ENCODE data around the gene CDH20. TPM values are rescaled to one million over a fixed set of nuclear protein-coding genes. Genes with fewer than 3 reads are reported as not detected.

The CDH20 gene
- total and polyA plus RNA-seq, 2 of the 13 experiments (the other 11 are each of a cell fraction or from before 2014, with no cell fraction given) = not detected

DNA sequence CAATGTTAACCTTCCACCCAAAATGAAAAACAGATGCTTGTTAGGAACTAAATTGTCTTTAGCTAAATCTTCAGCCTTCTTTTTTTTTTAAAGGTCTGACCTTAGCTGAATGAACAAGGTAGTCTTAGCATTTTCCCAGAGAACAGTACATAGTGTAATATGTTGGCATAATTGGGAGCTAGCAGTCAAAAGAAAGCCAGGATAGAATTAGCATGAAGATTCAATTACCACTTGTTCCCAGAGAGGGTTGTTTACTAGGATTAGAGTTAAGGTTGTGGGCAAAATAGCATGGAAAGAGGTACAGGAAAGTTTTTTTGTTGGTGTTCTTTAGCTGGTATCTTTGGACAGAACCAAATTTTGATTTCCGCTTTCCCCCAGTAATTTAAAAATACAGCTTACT is 6.9 kb downstream of the CDH20 start:
- CTCF ChIA-PET (ENCODE audit: low intra/inter-chr PET ratio, low total read pairs) = no interaction called here
- Histone ChIP-seq H3K79me2 (ENCODE audit: insufficient read depth, low read length) (no peaks in the 10 kb centered on the region), H3K4me1 (ENCODE audit: insufficient read depth, low read length) (no peaks in the 10 kb centered on the region), H3K36me3 (replicated peaks in 1 of 2; ENCODE audit: control insufficient read depth in 1 of 2, insufficient read depth in 2 of 2, low read length in 2 of 2) (no peaks in the 10 kb centered on the region), H3K9ac (ENCODE audit: insufficient read depth, low read depth, low read length) (no peak overlapping the region), H3K27ac (ENCODE audit: extremely low read length, insufficient read depth, low read length) (no peak overlapping the region), H2AFZ (ENCODE audit: low read length) (no peak overlapping the region), H3K4me3 (replicated peaks in 1 of 3; ENCODE audit: insufficient read depth in 1 of 3, low read depth in 2 of 3, low read length in 3 of 3) (no peak overlapping the region), H4K20me1 (ENCODE audit: insufficient read depth, low read length) (no peaks in the 10 kb centered on the region), H3K27me3 (ENCODE audit: control insufficient read depth in 1 of 2, insufficient read depth in 2 of 2, low read length in 2 of 2) (no peaks in the 10 kb centered on the region; a peak in 1 of 5 replicates), H3K9me3 (ENCODE audit: low read length) (no peaks in the 10 kb centered on the region), H3K4me2 (ENCODE audit: low read depth, low read length) (no peak overlapping the region)
- POLR2A ChIA-PET = no interaction called here
- no TSS peak for BruUV-seq (replicated peaks)
- ATAC-seq = no peak
- no peak for FAIRE-seq
- DNase-seq (ENCODE audit: low spot score) = no peak
- in situ Hi-C loops (cut with HindIII; ENCODE audit: extremely low pct_ligation_motif_present, low pct_unique_long_range_greater_than_20kb) = no loop called here
- intact Hi-C loops (cut with micrococcal nuclease; ENCODE audit: unreplicated experiment) = no loop called here
- 0% methylated on average over 1 of the region's 1 CpG for WGBS (ENCODE audit: low lambda C conversion rate)
- TF ChIP-seq, protein P1, sequence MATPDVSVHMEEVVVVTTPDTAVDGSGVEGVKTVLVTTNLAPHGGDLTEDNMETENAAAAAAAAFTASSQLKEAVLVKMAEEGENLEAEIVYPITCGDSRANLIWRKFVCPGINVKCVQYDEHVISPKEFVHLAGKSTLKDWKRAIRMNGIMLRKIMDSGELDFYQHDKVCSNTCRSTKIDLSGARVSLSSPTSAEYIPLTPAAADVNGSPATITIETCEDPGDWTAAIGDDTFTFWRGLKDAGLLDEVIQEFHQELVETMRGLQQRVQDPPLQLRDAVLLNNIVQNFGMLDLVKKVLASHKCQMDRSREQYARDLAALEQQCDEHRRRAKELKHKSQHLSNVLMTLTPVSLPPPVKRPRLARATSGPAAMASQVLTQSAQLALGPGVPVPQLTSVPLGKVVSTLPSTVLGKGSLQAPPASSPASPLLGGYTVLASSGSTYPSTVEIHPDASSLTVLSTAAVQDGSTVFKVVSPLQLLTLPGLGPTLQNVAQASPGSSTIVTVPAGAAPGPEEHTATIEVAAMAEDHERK (CRISPR knock-in tag; IDR thresholded peaks at IDR 0.05; ENCODE audit: low read depth) = no peak
- no peak for TF ChIP-seq ZNF768 (CRISPR knock-in tag; IDR thresholded peaks at IDR 0.05)
- no peak for TF ChIP-seq NKX3-1 (CRISPR knock-in tag; IDR thresholded peaks at IDR 0.05)
- TF ChIP-seq, protein P2, sequence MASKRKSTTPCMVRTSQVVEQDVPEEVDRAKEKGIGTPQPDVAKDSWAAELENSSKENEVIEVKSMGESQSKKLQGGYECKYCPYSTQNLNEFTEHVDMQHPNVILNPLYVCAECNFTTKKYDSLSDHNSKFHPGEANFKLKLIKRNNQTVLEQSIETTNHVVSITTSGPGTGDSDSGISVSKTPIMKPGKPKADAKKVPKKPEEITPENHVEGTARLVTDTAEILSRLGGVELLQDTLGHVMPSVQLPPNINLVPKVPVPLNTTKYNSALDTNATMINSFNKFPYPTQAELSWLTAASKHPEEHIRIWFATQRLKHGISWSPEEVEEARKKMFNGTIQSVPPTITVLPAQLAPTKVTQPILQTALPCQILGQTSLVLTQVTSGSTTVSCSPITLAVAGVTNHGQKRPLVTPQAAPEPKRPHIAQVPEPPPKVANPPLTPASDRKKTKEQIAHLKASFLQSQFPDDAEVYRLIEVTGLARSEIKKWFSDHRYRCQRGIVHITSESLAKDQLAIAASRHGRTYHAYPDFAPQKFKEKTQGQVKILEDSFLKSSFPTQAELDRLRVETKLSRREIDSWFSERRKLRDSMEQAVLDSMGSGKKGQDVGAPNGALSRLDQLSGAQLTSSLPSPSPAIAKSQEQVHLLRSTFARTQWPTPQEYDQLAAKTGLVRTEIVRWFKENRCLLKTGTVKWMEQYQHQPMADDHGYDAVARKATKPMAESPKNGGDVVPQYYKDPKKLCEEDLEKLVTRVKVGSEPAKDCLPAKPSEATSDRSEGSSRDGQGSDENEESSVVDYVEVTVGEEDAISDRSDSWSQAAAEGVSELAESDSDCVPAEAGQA (IDR thresholded peaks at IDR 0.05; ENCODE audit: low read depth) = no peak
- TF ChIP-seq, protein P2 (CRISPR knock-in tag; IDR thresholded peaks at IDR 0.05; ENCODE audit: borderline replicate concordance) = no peak
- TF ChIP-seq, protein P3, sequence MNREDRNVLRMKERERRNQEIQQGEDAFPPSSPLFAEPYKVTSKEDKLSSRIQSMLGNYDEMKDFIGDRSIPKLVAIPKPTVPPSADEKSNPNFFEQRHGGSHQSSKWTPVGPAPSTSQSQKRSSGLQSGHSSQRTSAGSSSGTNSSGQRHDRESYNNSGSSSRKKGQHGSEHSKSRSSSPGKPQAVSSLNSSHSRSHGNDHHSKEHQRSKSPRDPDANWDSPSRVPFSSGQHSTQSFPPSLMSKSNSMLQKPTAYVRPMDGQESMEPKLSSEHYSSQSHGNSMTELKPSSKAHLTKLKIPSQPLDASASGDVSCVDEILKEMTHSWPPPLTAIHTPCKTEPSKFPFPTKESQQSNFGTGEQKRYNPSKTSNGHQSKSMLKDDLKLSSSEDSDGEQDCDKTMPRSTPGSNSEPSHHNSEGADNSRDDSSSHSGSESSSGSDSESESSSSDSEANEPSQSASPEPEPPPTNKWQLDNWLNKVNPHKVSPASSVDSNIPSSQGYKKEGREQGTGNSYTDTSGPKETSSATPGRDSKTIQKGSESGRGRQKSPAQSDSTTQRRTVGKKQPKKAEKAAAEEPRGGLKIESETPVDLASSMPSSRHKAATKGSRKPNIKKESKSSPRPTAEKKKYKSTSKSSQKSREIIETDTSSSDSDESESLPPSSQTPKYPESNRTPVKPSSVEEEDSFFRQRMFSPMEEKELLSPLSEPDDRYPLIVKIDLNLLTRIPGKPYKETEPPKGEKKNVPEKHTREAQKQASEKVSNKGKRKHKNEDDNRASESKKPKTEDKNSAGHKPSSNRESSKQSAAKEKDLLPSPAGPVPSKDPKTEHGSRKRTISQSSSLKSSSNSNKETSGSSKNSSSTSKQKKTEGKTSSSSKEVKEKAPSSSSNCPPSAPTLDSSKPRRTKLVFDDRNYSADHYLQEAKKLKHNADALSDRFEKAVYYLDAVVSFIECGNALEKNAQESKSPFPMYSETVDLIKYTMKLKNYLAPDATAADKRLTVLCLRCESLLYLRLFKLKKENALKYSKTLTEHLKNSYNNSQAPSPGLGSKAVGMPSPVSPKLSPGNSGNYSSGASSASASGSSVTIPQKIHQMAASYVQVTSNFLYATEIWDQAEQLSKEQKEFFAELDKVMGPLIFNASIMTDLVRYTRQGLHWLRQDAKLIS (CRISPR knock-in tag; IDR thresholded peaks at IDR 0.05) = no peak
- no peak for TF ChIP-seq SRSF1 (optimal IDR thresholded peaks at IDR 0.05; ENCODE audit: low read depth, low read length)
- TF ChIP-seq ZNF703 (CRISPR knock-in tag; IDR thresholded peaks at IDR 0.05; ENCODE audit: borderline replicate concordance) = no peak
- TF ChIP-seq, protein P4, sequence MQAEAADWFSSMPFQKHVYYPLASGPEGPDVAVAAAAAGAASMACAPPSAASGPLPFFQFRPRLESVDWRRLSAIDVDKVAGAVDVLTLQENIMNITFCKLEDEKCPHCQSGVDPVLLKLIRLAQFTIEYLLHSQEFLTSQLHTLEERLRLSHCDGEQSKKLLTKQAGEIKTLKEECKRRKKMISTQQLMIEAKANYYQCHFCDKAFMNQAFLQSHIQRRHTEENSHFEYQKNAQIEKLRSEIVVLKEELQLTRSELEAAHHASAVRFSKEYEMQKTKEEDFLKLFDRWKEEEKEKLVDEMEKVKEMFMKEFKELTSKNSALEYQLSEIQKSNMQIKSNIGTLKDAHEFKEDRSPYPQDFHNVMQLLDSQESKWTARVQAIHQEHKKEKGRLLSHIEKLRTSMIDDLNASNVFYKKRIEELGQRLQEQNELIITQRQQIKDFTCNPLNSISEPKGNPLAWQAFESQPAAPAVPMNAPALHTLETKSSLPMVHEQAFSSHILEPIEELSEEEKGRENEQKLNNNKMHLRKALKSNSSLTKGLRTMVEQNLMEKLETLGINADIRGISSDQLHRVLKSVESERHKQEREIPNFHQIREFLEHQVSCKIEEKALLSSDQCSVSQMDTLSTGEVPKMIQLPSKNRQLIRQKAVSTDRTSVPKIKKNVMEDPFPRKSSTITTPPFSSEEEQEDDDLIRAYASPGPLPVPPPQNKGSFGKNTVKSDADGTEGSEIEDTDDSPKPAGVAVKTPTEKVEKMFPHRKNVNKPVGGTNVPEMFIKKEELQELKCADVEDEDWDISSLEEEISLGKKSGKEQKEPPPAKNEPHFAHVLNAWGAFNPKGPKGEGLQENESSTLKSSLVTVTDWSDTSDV (CRISPR knock-in tag; IDR thresholded peaks at IDR 0.05) = no peak
- TF ChIP-seq SMARCC2 (IDR thresholded peaks at IDR 0.05) = no peak
